Hematopoietic multipotent progenitor cell treated with erythropoietin and hydrocortisone succinate and interleukin-3 and kit ligand, for 6 days (in vitro differentiated cells): ENCODE results near the gene VAV3.
A peak's percentile ranks its signal among the peaks of the same experiment; 100 is the strongest.
"Not testable (repeated sequence)": the region's sequence is repeated elsewhere in the genome, so short reads cannot be mapped to it uniquely, and the experiment has no call there.

Experiments used
- DNase-seq: peaks from one replicate; pipeline ENCODE4 v3.0.0-alpha.2; 2015

Gene VAV3

DNA sequence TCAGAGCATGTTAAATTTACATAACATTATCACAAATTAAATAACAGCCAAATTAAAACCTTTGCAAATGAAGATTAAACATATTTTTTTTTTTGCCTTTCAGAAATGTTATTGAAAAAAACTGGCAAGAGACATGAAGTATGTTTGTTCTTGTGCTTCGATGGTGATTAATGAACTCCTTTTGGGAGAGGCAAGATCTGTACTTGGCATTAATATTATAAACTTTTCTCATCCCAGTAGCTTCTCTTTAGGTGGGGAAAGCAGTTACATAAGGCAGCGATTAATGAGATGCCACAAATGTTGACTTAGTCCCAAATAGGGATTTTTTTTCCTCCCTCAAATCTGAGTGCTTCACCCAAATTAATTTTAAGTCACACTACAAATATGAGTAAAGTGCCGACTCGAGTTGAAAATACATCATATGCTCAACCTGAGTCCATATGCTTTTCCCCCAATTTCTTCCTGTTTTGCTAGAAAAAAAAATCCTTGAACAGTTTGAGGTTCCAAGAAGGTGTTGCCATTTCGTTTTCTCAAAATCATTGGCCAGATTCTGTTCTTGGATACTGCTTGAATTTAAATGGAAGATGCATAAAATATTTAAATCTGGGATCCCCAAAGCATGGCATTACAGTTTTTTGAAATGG is 294.5 kb downstream of the VAV3 start:
- DNase-seq, result no peak

DNA sequence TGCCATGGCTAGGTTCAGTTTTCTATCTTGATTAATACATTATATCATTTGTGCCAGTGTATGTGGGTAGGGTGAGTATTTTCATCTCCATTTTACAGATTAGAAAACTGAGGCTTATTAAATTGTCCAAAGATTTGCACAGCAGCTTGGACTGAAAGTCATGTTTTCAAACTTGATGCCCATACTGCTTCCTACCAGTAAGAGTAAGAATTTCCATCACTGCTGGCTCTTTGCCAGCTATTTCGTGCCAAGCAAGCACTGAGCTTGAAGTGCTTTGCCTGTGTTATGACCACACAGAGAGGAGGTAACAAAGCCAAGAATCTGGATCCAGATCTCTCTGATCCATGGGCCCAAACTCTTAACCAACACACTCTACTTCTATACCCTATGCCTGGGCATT is 295.0 kb downstream of the VAV3 start:
- peak; percentile 27 for DNase-seq

DNA sequence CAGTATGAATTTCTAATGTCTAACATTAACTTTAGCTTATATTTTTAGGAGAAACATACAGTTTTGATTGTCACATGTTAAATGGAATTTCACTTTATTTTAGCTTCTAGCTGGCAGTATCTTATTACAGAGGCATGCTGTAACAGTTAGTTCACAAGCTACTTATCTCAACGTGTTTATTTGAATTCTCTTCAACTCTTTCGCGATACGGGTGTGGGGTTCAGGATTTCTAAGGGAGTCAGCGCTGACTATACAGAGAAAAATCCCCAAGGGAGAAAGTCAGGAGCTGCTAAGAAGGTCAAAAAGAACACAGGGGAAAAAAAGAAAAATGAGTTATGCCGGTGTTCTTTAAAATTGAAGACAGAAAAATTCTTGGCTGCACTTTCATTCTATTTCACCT is 296.2 kb downstream of the VAV3 start:
- no peak for DNase-seq

DNA sequence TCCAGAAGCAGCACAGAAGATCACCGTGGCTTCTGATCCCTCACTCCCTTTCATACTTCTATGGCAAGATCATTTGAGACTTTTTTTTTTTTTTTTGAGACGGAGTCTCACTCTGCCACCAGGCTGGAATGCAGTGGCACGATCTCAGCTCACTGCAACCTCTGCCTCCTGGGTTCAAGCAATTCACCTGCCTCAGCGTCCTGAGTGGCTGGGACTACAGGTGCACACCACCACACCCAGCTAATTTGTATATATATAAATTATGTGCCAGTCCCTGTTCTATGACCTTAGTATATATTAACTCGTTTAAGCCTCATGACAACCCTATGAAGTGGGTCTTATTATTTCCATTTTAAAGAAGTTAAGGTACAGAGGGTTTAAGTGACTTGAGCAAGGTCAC is 298.5 kb downstream of the VAV3 start:
- DNase-seq, result no peak

GRCh38 chr1:107664982-107665925 is 299.7 kb downstream of the VAV3 start:
- no peak for DNase-seq

- DNase-seq, result no peak
Observed at GRCh38 chr1:107662971-107663370, 302.0 kb downstream of the VAV3 start.

DNA sequence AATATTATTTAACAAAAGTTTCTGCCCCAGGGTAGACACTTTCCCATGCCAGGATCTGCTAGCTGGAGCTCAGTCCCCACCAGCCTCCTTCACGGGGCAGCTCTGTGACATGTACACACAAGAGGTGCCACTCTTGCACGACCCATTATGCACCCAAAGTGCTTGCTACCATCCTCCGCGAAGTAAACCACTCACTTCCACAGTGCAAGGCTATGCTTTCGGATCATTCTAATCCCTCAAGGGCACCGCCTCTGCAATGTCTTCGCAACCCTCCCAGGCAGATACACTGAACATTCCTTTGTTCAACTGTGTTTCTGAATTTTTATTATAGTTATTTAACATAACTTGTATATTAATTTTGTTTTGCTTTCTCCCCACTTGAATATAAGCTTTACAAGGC is 303.8 kb downstream of the VAV3 start:
- no peak for DNase-seq

DNA sequence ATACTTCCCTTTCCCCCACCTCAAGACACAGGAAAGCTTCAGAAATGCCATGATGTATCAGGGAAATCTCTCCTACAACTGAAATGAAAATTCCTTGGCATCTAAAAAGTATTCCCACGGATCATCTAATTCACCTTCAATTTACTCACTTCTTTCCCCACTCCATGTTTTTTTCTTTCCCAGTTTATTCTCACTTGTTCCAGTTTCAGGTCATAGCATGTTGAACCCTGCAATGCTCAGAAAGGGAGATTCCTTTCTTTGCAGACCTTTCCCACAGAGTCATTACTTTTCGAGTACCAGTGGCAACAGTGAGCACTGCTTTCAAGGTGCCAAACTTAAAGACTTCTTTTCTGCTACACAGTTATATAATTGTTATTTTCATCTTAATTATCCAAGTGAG is 305.0 kb downstream of the VAV3 start:
- no peak for DNase-seq

- DNase-seq, result no peak
Observed at GRCh38 chr1:107657356-107657755, 307.6 kb downstream of the VAV3 start.

DNA sequence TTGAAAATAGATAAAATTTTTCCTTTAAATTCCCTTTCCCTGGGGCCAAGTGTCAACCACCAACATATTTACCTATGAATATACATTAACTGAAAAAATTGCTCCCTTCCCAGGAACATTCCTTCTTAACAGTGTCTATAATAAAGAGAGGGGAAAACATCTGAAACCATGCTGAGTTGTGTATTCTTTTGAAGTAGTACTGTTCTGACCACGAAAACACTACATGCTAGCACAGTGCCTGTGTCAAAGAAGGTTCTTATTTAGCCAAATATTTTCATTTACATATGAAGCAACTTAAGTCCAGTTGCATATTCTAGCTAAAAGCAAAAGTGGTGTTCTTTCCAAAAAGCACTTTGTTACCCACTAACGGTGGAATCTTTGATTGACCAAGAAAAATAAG is 311.2 kb downstream of the VAV3 start:
- no peak for DNase-seq

- DNase-seq, result no peak
Observed at GRCh38 chr1:107653005-107653404, 312.0 kb downstream of the VAV3 start.

DNA sequence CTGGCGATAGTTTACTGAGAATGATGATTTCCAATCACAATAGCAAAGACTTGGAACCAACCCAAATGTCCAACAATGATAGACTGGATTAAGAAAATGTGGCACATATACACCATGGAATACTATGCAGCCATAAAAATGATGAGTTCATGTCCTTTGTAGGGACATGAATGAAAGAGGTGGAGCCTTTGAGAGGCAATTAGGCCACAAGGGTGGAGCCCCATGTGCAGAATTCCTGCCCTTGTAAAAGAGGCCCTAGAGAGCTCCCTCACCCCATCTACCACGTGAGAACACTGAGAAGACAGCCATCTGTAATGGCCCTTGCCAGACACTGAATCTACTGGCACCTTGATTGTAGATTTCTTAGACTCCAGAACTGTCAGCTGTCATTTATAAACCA is 314.2 kb downstream of the VAV3 start:
- not testable (repeated sequence) for DNase-seq

- DNase-seq, result peak; percentile 36
Observed at GRCh38 chr1:107649023-107649422, 316.0 kb downstream of the VAV3 start.

GRCh38 chr1:107648071-107648470 is 316.9 kb downstream of the VAV3 start:
- DNase-seq, result no peak

GRCh38 chr1:107647012-107647411 is 318.0 kb downstream of the VAV3 start:
- no peak for DNase-seq

DNA sequence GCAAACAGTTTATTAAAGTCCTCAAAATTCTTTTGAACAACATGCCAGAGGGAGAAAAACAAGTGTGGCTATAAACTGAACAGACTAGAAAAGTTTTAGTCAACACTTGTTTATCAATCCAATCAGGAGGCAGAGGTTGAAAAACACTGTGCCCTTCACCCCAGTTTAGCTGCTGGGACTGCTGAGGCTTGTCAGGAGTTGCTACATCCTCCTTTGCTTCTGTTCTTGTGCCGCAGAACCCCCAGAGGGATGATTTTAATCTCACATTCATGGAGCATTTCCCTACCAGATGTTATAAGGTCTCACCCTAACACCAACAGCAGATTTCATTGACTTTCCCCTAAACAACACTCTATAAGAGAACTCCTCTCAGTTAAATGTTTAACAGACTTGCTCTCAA is 321.2 kb downstream of the VAV3 start:
- peak; percentile 2 for DNase-seq

DNA sequence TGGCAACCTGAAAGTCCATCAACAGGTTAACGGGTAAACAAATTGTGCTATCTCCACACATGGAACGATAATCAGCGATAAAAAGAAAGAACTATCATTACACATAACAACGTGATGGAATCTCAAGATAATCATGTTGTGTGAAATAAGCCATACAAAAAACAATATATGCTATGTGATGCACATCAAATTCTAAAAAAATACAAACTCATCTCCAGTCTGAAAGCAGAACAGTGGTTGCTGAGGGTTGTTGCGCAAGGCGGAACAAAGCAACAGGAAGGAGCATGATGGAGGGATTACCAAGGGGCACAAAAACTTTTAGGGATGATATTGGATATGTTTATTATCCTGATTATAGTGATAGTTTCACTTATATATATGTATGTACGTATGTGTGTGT is 324.8 kb downstream of the VAV3 start:
- peak; percentile 40 for DNase-seq

GRCh38 chr1:107637101-107637500 is 327.9 kb downstream of the VAV3 start:
- no peak for DNase-seq

- peak; percentile 45 for DNase-seq
Observed at GRCh38 chr1:107633596-107633995, 331.4 kb downstream of the VAV3 start.

DNA sequence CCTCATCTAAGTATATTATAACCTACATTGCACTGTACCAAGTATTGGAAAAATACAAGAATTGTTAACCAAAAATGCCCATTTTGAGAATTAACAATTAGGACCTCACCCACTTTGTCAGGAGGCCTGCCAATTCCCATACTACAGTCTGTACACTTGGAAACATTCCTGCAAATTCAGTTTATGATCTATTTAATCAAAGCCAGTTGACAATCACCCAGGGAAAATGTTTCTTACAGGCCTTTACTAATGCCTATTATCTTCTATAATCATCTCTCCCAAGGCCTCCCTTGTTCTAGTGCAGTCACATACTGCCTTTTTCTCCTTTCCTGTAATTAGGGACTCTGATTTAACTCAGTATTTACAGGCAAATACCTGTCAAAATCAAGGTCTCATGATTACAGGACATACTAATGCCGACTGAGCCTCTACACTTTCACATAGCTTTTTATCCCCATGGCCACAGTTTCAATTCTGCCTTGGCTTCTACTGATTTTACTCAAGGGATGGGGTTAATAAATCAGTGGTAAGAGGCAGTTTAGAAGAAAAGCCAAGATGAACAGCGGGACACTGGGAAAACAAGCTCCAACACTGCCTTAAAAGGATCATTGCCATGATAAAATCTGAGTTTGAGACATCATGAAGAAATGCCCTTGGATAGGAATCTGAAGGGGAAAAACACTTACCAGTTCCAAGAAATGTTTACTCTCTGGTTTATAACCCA is 338.7 kb downstream of the VAV3 start:
- DNase-seq, result no peak

- DNase-seq, result no peak
Observed at GRCh38 chr1:107625405-107626029, 339.5 kb downstream of the VAV3 start.

DNA sequence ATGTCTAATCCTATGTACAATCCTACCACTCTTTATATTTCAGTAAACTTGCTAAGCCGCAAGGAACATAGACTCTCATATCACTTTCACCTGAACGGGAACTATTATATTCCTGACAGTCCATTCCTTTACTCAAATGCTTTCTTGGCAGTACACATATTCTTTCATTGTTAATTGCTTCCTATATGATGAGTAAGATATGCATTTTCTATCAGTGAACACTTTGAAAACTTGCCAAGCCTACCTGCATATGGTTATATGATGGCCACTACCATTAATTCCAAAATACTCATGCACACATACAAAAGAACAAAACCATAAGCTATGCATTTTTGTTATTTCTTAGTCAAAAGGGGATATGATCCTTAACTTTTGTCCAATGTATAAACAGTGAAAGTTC is 341.5 kb downstream of the VAV3 start:
- no peak for DNase-seq

- DNase-seq, result no peak
Observed at GRCh38 chr1:107622966-107623365, 342.0 kb downstream of the VAV3 start.
